HG02759 (cell line): ENCODE results near the gene SP100.
A peak's percentile ranks its signal among the peaks of the same experiment; 100 is the strongest.

Experiments
- ATAC-seq: cut with Tn5 transposase; IDR thresholded peaks from one replicate; pipeline ENCODE4 v1.9.1; 2021; ENCODE audit warnings: mild to moderate bottlenecking, moderate library complexity; ENCODE audit not compliant: unreplicated experiment

The SP100 gene

GRCh38 chr2:230537531-230537976, 121.6 kb downstream of the SP100 start:
- ATAC-seq = peak; percentile 81

GRCh38 chr2:230540332-230540731, 124.3 kb downstream of the SP100 start:
- no peak for ATAC-seq

- peak; percentile 65 for ATAC-seq
These were observed 126.0 kb downstream of the SP100 start for GRCh38 chr2:230541934-230542380.

- ATAC-seq = no peak
These were observed 126.8 kb downstream of the SP100 start for GRCh38 chr2:230542751-230543150.

GRCh38 chr2:230552181-230552580, 136.2 kb downstream of the SP100 start:
- ATAC-seq = no peak

GRCh38 chr2:230557065-230557464, 141.1 kb downstream of the SP100 start:
- no peak for ATAC-seq

GRCh38 chr2:230564805-230565779, 149.1 kb downstream of the SP100 start:
- ATAC-seq = no peak

GRCh38 chr2:230569298-230569697, 153.3 kb downstream of the SP100 start:
- no peak for ATAC-seq

GRCh38 chr2:230570987-230571386, 155.0 kb downstream of the SP100 start:
- no peak for ATAC-seq

GRCh38 chr2:230575642-230576324, 159.8 kb downstream of the SP100 start:
- no peak for ATAC-seq

- no peak for ATAC-seq
These were observed 161.1 kb downstream of the SP100 start for GRCh38 chr2:230577114-230577513.

GRCh38 chr2:230578106-230578505, 162.1 kb downstream of the SP100 start:
- no peak for ATAC-seq

GRCh38 chr2:230582851-230583283, 166.9 kb downstream of the SP100 start:
- ATAC-seq = peak; percentile 78

GRCh38 chr2:230583581-230583980, 167.6 kb downstream of the SP100 start:
- no peak for ATAC-seq

- no peak for ATAC-seq
These were observed 170.5 kb downstream of the SP100 start for GRCh38 chr2:230586328-230586982.

GRCh38 chr2:230589025-230589424, 173.0 kb downstream of the SP100 start:
- no peak for ATAC-seq

- ATAC-seq = peak; percentile 95
These were observed 173.6 kb downstream of the SP100 start for GRCh38 chr2:230589497-230590015.

GRCh38 chr2:230590333-230590732, 174.3 kb downstream of the SP100 start:
- ATAC-seq = no peak

GRCh38 chr2:230591850-230592249, 175.8 kb downstream of the SP100 start:
- no peak for ATAC-seq

- ATAC-seq = no peak
These were observed 176.8 kb downstream of the SP100 start for GRCh38 chr2:230592775-230593174.
